ENCODE measurements around the gene SLC25A44. TPM values are rescaled to one million over a fixed set of nuclear protein-coding genes. Genes with fewer than 3 reads are reported as not detected.

Gene SLC25A44
- total and polyA plus RNA-seq, 2 of the 8 experiments (the other 6 are each of a cell fraction or from before 2014, with no cell fraction given): 23.4 to 32.1 TPM

GRCh38 chr1:156248323-156248683 is 54.4 kb downstream of the SLC25A44 start (continued):
- TF ChIP-seq CHD7 (IDR thresholded peaks at IDR 0.05; ENCODE audit: insufficient replicate concordance, low read length) (no peak), MAX (IDR thresholded peaks at IDR 0.05) (no peak), NANOG (IDR thresholded peaks at IDR 0.05; ENCODE audit: insufficient read depth, low read depth, low read length, poor library complexity, severe bottlenecking) (no peak), SRF (IDR thresholded peaks at IDR 0.05; ENCODE audit: low read depth, low read length) (no peak), CHD2 (IDR thresholded peaks at IDR 0.05; ENCODE audit: low read length) (no peak), CHD1 (IDR thresholded peaks at IDR 0.05; ENCODE audit: low read depth, low read length) (no peak), JUND (IDR thresholded peaks at IDR 0.05; ENCODE audit: low read length) (no peak), CREB1 (IDR thresholded peaks at IDR 0.05) (no peak)
